ENCODE results near the gene SPATA45. TPM values are rescaled to one million over a fixed set of nuclear protein-coding genes. Genes with fewer than 3 reads are reported as not detected.

SPATA45 gene
- total RNA-seq, 1 donor from 2014 or later, result not detected

GRCh38 chr1:212783976-212784375 lies 63.5 kb downstream of the SPATA45 start:
- no peak overlapping the region for H3K4me3 Mint-ChIP-seq (ENCODE audit: unreplicated experiment)
- no peak for DNase-seq (ENCODE audit: extremely low spot score, unreplicated experiment)
- peaks cover 18% of the 10 kb centered on the region for H3K36me3 Mint-ChIP-seq (ENCODE audit: unreplicated experiment)
- TF ChIP-seq CTCF (IDR thresholded peaks at IDR 0.05), result no peak
- H3K4me1 Mint-ChIP-seq (ENCODE audit: unreplicated experiment), result peaks cover 5% of the 10 kb centered on the region
- no peak overlapping the region for H3K27ac Mint-ChIP-seq (ENCODE audit: unreplicated experiment)
- H3K9me3 Mint-ChIP-seq (ENCODE audit: unreplicated experiment), result no peaks in the 10 kb centered on the region
- no peaks in the 10 kb centered on the region for H3K27me3 Mint-ChIP-seq (ENCODE audit: unreplicated experiment)

GRCh38 chr1:212782422-212783154 lies 64.9 kb downstream of the SPATA45 start:
- Mint-ChIP-seq H3K36me3 (ENCODE audit: unreplicated experiment) (peaks cover 18% of the 10 kb centered on the region), H3K4me1 (ENCODE audit: unreplicated experiment) (peaks cover 3% of the 10 kb centered on the region), H3K27me3 (ENCODE audit: unreplicated experiment) (no peaks in the 10 kb centered on the region), H3K4me3 (ENCODE audit: unreplicated experiment) (no peak overlapping the region), H3K9me3 (ENCODE audit: unreplicated experiment) (no peaks in the 10 kb centered on the region), H3K27ac (ENCODE audit: unreplicated experiment) (peak overlapping the region; percentile 38)
- peak; percentile 71 for TF ChIP-seq CTCF (IDR thresholded peaks at IDR 0.05)
- DNase-seq (ENCODE audit: extremely low spot score, unreplicated experiment), result no peak

- peaks cover 3% of the 10 kb centered on the region for H3K4me1 Mint-ChIP-seq (ENCODE audit: unreplicated experiment)
- H3K27me3 Mint-ChIP-seq (ENCODE audit: unreplicated experiment), result no peaks in the 10 kb centered on the region
- DNase-seq (ENCODE audit: extremely low spot score, unreplicated experiment), result no peak
- H3K27ac Mint-ChIP-seq (ENCODE audit: unreplicated experiment), result no peak overlapping the region
- H3K9me3 Mint-ChIP-seq (ENCODE audit: unreplicated experiment), result no peaks in the 10 kb centered on the region
- H3K36me3 Mint-ChIP-seq (ENCODE audit: unreplicated experiment), result peaks cover 18% of the 10 kb centered on the region
- no peak for TF ChIP-seq CTCF (IDR thresholded peaks at IDR 0.05)
- no peak overlapping the region for H3K4me3 Mint-ChIP-seq (ENCODE audit: unreplicated experiment)
These were observed 66.2 kb downstream of the SPATA45 start for GRCh38 chr1:212781225-212781624.

- DNase-seq (ENCODE audit: extremely low spot score, unreplicated experiment), result no peak
- H3K4me1 Mint-ChIP-seq (ENCODE audit: unreplicated experiment), result peaks cover 3% of the 10 kb centered on the region
- H3K36me3 Mint-ChIP-seq (ENCODE audit: unreplicated experiment), result peaks cover 18% of the 10 kb centered on the region
- H3K9me3 Mint-ChIP-seq (ENCODE audit: unreplicated experiment), result no peaks in the 10 kb centered on the region
- H3K27ac Mint-ChIP-seq (ENCODE audit: unreplicated experiment), result no peak overlapping the region
- H3K4me3 Mint-ChIP-seq (ENCODE audit: unreplicated experiment), result no peak overlapping the region
- TF ChIP-seq CTCF (IDR thresholded peaks at IDR 0.05), result no peak
- H3K27me3 Mint-ChIP-seq (ENCODE audit: unreplicated experiment), result no peaks in the 10 kb centered on the region
These were observed 66.7 kb downstream of the SPATA45 start for GRCh38 chr1:212780759-212781158.

Other genes with a start within 250 kb of the SPATA45 start
- 18.7 and 45.3 TPM in 2 replicates for gene ATF3, start 238.9 kb downstream of the SPATA45 start, total RNA-seq
- gene BATF3, start 147.8 kb downstream of the SPATA45 start, total RNA-seq, result 0.56 and 0.71 TPM in 2 replicates
- 28.7 and 29.4 TPM in 2 replicates for gene NSL1, start 55.9 kb downstream of the SPATA45 start, total RNA-seq
- gene TATDN3, start 55.8 kb downstream of the SPATA45 start, total RNA-seq, result 13.0 and 15.6 TPM in 2 replicates
- gene FLVCR1, start 10.6 kb upstream of the SPATA45 start, total RNA-seq, result 4.9 and 7.1 TPM in 2 replicates
- 3.3 and 3.7 TPM in 2 replicates for gene VASH2, start 102.9 kb upstream of the SPATA45 start, total RNA-seq
- gene ANGEL2, start 168.2 kb upstream of the SPATA45 start, total RNA-seq, result 30.5 and 34.7 TPM in 2 replicates
- gene RPS6KC1, start 203.6 kb upstream of the SPATA45 start, total RNA-seq, result 19.6 and 22.8 TPM in 2 replicates